ENCODE results near the gene SMPDL3A.

SMPDL3A gene

GRCh38 chr6:122808121-122808885, 19.2 kb downstream of the SMPDL3A start:
- no peak for DNase-seq

DNA sequence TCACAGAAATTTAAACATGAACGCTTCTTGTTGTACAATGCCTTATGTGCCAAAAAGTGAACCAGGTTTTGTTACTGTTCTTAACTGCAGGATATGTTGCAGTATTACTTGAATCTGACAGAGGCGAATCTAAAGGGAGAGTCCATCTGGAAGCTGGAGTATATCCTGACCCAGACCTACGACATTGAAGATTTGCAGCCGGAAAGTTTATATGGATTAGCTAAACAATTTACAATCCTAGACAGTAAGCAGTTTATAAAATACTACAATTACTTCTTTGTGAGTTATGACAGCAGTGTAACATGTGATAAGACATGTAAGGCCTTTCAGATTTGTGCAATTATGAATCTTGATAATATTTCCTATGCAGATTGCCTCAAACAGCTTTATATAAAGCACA, 19.9 kb downstream of the SMPDL3A start:
- DNase-seq, result no peak

GRCh38 chr6:122809691-122810090, 20.6 kb downstream of the SMPDL3A start:
- DNase-seq, result no peak

DNA sequence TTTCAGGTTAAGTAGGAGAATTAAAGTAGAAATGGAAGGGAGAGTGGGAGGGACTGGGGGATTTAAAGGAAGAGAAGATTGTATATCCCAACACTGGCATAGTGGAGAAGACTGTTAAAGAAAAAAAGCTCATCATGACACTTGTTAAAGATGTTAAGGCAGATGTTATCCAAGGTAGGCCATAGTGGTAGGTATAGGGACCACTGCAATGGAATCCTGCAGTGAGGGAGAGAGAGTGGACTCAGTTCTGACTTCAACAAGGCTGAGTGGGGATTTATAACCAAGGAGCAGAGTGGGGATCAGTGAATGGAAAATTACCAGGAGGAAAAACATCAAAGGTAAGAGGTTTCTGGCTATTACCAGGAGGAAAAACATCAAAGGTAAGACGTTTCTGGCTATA, 21.1 kb downstream of the SMPDL3A start:
- DNase-seq, result no peak

GRCh38 chr6:122817358-122817757, 28.3 kb downstream of the SMPDL3A start:
- DNase-seq, result no peak

DNA sequence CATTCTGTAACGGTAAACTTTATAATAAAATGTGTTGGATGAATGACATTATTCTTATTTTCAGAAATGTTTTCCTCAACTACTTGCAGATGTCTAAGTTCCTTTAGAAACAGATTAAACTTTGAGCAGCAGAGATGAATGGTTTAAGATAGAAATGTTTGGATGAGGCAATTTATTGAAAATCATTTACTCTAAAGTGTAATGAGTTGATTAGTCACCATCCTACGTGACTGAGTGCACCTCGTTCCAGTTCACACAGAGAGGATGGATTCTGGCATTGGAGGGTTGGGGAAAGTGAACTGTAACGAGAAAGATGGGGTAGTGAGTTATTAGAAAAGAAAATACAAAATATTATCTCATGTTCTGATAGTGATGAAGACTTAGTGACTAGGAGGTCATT, 28.7 kb downstream of the SMPDL3A start:
- peak; percentile 53 for DNase-seq

GRCh38 chr6:122818866-122819265, 29.8 kb downstream of the SMPDL3A start:
- DNase-seq, result no peak

- no peak for DNase-seq
These were observed 32.0 kb downstream of the SMPDL3A start for GRCh38 chr6:122821095-122821494.

GRCh38 chr6:122825163-122825562, 36.1 kb downstream of the SMPDL3A start:
- no peak for DNase-seq

GRCh38 chr6:122829456-122829855, 40.4 kb downstream of the SMPDL3A start:
- DNase-seq, result no peak

DNA sequence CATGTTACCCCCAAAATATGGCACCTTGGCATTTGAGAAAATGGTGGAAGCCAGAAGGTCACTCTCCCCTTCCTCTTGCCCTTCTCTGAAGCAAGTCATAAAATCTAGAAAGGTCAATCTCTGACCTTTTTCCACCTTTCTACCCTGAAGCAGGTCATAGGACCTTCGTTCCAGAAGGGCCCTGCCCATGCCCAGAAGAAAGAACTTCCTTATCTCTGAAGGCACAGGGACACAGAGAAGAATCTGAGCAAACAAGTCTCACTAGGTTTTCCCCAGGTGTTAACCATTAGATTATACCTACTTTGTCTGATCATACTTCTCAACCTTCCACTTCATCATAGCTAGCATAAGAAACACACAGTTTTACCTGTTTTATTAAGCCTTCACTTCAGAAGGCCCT, 42.5 kb downstream of the SMPDL3A start:
- no peak for DNase-seq

DNA sequence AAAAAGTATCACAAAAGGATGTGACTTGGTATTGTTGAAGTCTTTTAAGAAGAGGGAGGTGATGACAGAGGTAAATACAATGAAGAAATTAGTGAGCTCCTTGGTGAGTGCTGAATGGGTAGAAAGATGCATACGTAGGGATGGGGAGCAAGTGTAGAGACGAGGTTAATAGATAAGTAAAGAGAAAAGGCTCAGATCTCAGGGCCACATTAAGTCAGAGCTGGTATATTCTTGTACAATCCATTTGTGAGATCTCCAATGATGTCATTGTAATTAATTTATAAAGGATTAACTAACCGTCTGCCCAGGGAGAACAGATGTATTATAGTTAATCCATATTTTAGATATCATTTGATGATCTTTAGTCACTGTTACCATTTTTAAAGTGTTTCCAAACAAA, 43.4 kb downstream of the SMPDL3A start:
- no peak for DNase-seq

- peak; percentile 5 for DNase-seq
These were observed 44.0 kb downstream of the SMPDL3A start for GRCh38 chr6:122833021-122833491.

- DNase-seq, result peak; percentile 22
These were observed 49.2 kb downstream of the SMPDL3A start for GRCh38 chr6:122838060-122838780.

GRCh38 chr6:122839472-122839871, 50.4 kb downstream of the SMPDL3A start:
- DNase-seq, result peak; percentile 54

GRCh38 chr6:122839906-122840305, 50.8 kb downstream of the SMPDL3A start:
- DNase-seq, result no peak

GRCh38 chr6:122845464-122845863, 56.4 kb downstream of the SMPDL3A start:
- DNase-seq, result no peak

GRCh38 chr6:122845916-122846612, 57.0 kb downstream of the SMPDL3A start:
- no peak for DNase-seq

GRCh38 chr6:122853259-122853995, 64.4 kb downstream of the SMPDL3A start:
- DNase-seq, result no peak
